ENCODE data around the gene RPS6KC1.

RPS6KC1 gene

GRCh38 chr1:213154056-213154685 lies 103.1 kb downstream of the RPS6KC1 start:
- no peak for TF ChIP-seq YY1 (IDR thresholded peaks at IDR 0.05; ENCODE audit: low read depth)
- TF ChIP-seq ZBTB7A (IDR thresholded peaks at IDR 0.05; ENCODE audit: low read depth) = no peak
- TF ChIP-seq EGR1 (IDR thresholded peaks at IDR 0.05) = no peak
- no peak for TF ChIP-seq REST (IDR thresholded peaks at IDR 0.05; ENCODE audit: low read depth)
- no peak for TF ChIP-seq USF1 (IDR thresholded peaks at IDR 0.05)
- no peak for TF ChIP-seq EP300 (IDR thresholded peaks at IDR 0.05; ENCODE audit: borderline replicate concordance)
- TF ChIP-seq FOXM1 (IDR thresholded peaks at IDR 0.05; ENCODE audit: borderline replicate concordance, low read depth) = no peak
- TF ChIP-seq CREB1 (IDR thresholded peaks at IDR 0.05; ENCODE audit: low read depth) = no peak

- TF ChIP-seq TCF12 (IDR thresholded peaks at IDR 0.05; ENCODE audit: low read depth) (no peak), RAD21 (IDR thresholded peaks at IDR 0.05; ENCODE audit: low read depth) (no peak), TEAD4 (IDR thresholded peaks at IDR 0.05) (no peak), EP300 (IDR thresholded peaks at IDR 0.05; ENCODE audit: borderline replicate concordance) (no peak), ZBTB7A (IDR thresholded peaks at IDR 0.05; ENCODE audit: low read depth) (no peak), EGR1 (IDR thresholded peaks at IDR 0.05) (no peak), NFIC (IDR thresholded peaks at IDR 0.05) (no peak), USF1 (IDR thresholded peaks at IDR 0.05) (no peak), CREB1 (IDR thresholded peaks at IDR 0.05; ENCODE audit: low read depth) (no peak), TAF1 (IDR thresholded peaks at IDR 0.05; ENCODE audit: low read depth) (no peak), YY1 (IDR thresholded peaks at IDR 0.05; ENCODE audit: low read depth) (no peak), REST (IDR thresholded peaks at IDR 0.05; ENCODE audit: low read depth) (no peak), CEBPB (IDR thresholded peaks at IDR 0.05) (no peak), MAX (IDR thresholded peaks at IDR 0.05) (no peak), FOXM1 (IDR thresholded peaks at IDR 0.05; ENCODE audit: borderline replicate concordance, low read depth) (no peak)
These were observed 108.3 kb downstream of the RPS6KC1 start for GRCh38 chr1:213159376-213159775.

GRCh38 chr1:213162338-213162737 lies 111.3 kb downstream of the RPS6KC1 start:
- no peak for TF ChIP-seq TEAD4 (IDR thresholded peaks at IDR 0.05)
- no peak for TF ChIP-seq FOXM1 (IDR thresholded peaks at IDR 0.05; ENCODE audit: borderline replicate concordance, low read depth)
- no peak for TF ChIP-seq CREB1 (IDR thresholded peaks at IDR 0.05; ENCODE audit: low read depth)
- no peak for TF ChIP-seq EP300 (IDR thresholded peaks at IDR 0.05; ENCODE audit: borderline replicate concordance)
- TF ChIP-seq MAX (IDR thresholded peaks at IDR 0.05) = no peak
- TF ChIP-seq RAD21 (IDR thresholded peaks at IDR 0.05; ENCODE audit: low read depth) = no peak
- TF ChIP-seq ZBTB7A (IDR thresholded peaks at IDR 0.05; ENCODE audit: low read depth) = no peak
- no peak for TF ChIP-seq TAF1 (IDR thresholded peaks at IDR 0.05; ENCODE audit: low read depth)
- TF ChIP-seq YY1 (IDR thresholded peaks at IDR 0.05; ENCODE audit: low read depth) = no peak
- no peak for TF ChIP-seq TCF12 (IDR thresholded peaks at IDR 0.05; ENCODE audit: low read depth)
- no peak for TF ChIP-seq USF1 (IDR thresholded peaks at IDR 0.05)
- TF ChIP-seq REST (IDR thresholded peaks at IDR 0.05; ENCODE audit: low read depth) = no peak
- TF ChIP-seq CEBPB (IDR thresholded peaks at IDR 0.05) = no peak
- TF ChIP-seq EGR1 (IDR thresholded peaks at IDR 0.05) = no peak
- no peak for TF ChIP-seq NFIC (IDR thresholded peaks at IDR 0.05)

GRCh38 chr1:213162862-213163261 lies 111.8 kb downstream of the RPS6KC1 start:
- TF ChIP-seq TEAD4 (IDR thresholded peaks at IDR 0.05) (no peak), RAD21 (IDR thresholded peaks at IDR 0.05; ENCODE audit: low read depth) (no peak), ZBTB7A (IDR thresholded peaks at IDR 0.05; ENCODE audit: low read depth) (no peak), MAX (IDR thresholded peaks at IDR 0.05) (no peak), TAF1 (IDR thresholded peaks at IDR 0.05; ENCODE audit: low read depth) (no peak), CREB1 (IDR thresholded peaks at IDR 0.05; ENCODE audit: low read depth) (no peak), YY1 (IDR thresholded peaks at IDR 0.05; ENCODE audit: low read depth) (no peak), EP300 (IDR thresholded peaks at IDR 0.05; ENCODE audit: borderline replicate concordance) (no peak), EGR1 (IDR thresholded peaks at IDR 0.05) (no peak)

Measured in Ishikawa (cell line).